GM21381 (cell line): ENCODE data around the gene INHBE.

Experiments used
- ATAC-seq: cut with Tn5 transposase; IDR thresholded peaks from one replicate; pipeline ENCODE4 v1.9.1; 2021; ENCODE audit warnings: mild to moderate bottlenecking, moderate library complexity; ENCODE audit not compliant: unreplicated experiment

INHBE gene

DNA sequence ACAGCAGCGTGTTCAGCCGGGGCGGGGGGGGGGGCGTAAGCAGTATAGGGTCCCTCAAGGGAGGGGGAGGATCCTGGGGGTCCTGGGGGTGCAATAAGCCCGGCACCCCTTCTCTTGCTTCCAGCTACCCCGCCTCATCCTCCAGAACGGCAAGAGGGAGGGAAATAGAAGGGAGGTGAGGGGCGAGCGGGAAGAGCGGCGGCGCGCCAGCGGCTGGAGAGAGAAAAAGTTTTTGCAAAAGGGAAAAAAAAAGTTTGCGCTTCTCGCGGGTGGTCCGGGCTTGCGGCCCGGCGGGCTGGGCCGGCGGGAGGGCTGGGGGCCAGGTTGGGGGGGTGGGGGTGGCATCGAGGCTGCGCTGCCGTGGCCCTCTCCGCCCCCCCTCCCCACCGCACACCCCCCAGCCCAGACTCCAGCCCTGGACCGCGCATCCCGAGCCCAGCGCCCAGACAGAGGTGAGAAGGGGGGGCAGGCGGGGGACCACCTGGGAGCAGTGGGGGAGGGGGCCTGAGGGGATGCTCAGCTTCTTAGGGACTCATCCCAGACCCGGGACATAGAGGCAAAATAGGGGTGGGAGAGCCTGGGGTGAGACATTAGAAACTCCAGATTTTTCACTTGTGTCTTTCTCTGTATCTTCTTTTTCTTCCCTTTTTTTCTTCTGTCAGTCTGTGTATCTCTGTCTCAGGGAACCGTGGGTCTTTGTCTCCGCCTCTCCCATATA lies 4.8 kb downstream of the INHBE start, which contains the start of gene GLI1:
GLI1 (plus strand) TSS at position 36 of the 718 bp plus-strand sequence. CDS start 3,907 bp downstream, outside the sequence.
- ATAC-seq: no peak

- no peak for ATAC-seq
Measured at GRCh38 chr12:57460468-57460784, 5.3 kb downstream of the INHBE start.

DNA sequence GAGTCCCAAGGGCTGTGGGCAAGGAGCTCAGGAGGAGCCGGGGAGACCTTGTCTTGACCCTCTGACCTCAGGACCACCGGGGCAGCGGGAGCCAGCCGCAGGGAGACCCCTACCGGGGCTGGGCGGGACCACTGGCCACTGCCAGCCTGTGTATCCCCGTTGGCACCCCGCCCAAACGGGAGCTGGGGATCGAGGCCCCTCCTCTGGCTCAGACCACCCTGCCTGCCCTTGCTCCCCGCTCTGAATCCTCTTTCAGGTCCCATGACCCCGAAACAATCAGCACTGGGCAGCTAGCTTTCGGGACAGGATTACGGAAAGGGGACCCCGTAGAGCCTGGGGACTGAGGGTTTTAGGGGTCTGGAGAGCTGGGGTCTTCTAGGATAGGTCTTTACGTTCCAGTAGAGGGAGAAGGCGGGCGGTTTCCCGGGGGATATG lies 5.8 kb downstream of the INHBE start:
- no peak for ATAC-seq

GRCh38 chr12:57461276-57461916 lies 6.3 kb downstream of the INHBE start:
- no peak for ATAC-seq

DNA sequence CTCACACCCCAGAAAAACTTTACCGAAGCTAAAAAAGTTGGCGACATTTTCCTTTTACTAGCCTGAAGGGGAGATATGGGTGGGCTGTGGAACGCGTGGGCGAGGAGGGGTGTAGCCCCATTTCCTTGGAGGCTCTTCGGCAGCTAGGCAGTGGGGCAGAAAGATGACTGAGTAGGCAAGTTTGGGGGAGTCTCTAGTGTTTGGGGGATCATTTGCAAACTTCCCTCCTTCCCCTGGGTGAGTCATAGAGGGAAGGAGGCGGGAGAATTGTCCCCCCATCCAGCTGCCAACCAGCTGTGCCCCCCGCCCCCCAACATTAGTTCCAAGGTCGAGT lies 6.8 kb downstream of the INHBE start:
- no peak for ATAC-seq

GRCh38 chr12:57462251-57462911 lies 7.3 kb downstream of the INHBE start:
- ATAC-seq: peak; percentile 61

DNA sequence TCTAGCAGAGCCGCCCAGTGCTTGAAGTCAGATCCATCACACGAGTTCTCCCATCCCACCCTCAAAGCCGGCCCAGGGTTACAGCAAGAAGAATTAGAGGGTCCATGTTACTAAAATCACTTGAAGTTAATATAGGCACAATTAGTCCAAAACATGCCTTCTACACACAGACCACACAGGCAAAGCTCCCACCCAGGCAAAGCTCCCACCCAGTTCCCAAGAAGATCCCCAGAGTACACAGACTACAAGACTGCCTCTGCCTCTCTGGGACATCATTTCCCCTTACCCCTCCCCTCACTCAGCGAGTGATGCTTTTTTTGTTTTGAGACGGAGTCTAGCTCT lies 7.8 kb downstream of the INHBE start:
- ATAC-seq: no peak

DNA sequence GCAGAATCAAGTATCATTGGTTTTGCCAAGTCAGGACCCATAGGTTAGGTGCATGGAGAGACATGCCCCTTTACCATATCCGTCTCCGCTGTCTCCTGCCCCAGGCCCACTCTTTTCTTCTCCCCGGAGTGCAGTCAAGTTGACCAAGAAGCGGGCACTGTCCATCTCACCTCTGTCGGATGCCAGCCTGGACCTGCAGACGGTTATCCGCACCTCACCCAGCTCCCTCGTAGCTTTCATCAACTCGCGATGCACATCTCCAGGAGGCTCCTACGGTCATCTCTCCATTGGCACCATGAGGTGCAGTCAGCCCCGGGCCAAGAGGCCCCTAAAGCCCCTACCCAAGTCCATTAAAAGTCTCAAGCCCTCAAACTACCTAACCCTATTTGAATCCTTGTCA lies 9.5 kb downstream of the INHBE start:
- no peak for ATAC-seq

DNA sequence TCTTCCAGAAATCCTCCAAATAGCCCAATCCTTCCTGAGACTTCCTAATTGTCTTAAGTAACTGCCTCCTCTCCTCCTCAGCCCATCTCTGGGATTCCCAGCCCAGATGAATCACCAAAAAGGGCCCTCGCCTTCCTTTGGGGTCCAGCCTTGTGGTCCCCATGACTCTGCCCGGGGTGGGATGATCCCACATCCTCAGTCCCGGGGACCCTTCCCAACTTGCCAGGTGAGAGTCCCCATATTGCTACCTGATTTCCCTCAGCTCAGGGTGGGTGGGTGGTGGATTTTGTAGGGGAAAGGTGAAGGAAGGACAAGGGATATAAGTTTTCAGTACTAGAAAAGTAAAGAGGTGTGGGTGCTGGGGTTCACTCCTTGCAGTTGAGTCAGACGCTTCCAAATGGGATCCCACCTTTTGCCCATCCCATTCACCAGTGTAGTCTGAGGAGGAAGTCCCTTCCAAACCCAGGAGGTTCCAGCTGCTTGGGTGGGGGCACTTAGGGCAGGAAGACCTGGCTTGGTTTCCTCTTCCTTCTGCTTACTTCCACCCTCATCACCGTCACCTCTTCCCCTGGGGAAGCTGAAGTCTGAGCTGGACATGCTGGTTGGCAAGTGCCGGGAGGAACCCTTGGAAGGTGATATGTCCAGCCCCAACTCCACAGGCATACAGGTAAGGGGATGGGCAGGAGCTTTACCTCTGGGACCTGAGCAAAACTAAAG lies 10.1 kb downstream of the INHBE start:
- ATAC-seq: no peak

GRCh38 chr12:57465747-57466505 lies 10.8 kb downstream of the INHBE start:
- no peak for ATAC-seq

DNA sequence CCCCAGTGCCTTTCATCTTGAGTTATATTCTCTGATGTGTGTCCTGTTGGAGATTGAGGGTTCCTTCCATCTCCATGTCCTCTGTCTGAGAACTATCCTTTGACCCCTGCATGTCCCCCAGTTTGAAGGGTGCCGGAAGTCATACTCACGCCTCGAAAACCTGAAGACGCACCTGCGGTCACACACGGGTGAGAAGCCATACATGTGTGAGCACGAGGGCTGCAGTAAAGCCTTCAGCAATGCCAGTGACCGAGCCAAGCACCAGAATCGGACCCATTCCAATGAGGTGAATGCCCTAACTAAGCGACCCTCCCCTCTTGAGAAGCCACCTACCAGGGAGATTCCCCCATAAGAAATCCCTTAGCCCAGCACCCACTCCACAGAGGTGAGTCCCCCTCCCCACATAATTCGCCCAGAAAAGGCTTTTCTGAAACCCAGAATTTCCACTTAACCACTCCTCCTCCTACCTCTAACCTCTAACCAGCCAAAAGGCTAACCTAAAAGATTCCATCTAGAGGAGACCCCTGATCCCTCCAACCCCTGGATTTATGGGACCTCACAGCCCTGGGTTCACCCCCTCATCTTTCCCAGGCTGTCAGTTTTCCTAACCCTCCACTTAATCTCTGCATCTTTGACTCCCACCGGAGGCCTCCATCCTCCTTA lies 12.2 kb downstream of the INHBE start:
- no peak for ATAC-seq

DNA sequence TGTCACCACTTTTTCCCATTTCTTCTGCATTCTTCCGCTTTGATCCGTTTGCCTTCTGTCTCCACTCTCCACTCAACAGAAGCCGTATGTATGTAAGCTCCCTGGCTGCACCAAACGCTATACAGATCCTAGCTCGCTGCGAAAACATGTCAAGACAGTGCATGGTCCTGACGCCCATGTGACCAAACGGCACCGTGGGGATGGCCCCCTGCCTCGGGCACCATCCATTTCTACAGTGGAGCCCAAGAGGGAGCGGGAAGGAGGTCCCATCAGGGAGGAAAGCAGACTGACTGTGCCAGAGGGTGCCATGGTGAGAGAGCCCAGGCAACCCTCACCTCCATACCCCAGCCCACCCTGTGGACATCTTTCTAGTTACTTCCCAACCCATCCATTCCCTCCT lies 12.8 kb downstream of the INHBE start:
- no peak for ATAC-seq

DNA sequence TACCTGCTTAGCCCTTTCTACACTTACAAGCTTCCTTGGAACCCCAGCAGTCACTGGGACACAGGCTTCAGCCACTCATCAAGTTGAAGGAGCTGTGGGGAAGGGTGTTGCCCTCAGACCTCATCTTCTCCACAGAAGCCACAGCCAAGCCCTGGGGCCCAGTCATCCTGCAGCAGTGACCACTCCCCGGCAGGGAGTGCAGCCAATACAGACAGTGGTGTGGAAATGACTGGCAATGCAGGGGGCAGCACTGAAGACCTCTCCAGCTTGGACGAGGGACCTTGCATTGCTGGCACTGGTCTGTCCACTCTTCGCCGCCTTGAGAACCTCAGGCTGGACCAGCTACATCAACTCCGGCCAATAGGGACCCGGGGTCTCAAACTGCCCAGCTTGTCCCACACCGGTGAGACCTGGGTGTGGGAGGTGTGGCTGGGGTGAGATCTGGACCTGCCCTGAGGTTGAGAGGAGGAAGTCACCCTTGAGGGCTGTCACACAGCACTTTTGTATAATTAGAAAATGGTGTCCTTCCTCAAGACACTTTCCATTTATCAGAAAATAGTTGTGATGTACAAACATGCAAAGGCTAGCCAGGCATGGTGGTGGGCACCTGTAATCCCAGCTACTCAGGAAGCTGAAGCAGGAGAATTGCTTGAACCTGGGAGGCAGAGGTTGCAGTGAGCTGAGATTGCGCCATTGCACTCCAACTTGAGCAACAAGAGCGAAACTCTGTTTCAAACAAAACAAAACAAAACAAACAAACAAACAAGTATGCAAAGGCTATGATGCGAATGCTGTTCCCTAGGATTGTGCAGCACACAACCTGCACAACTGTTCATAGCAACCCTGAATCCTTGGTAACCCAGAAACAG lies 14.4 kb downstream of the INHBE start:
- ATAC-seq: no peak

DNA sequence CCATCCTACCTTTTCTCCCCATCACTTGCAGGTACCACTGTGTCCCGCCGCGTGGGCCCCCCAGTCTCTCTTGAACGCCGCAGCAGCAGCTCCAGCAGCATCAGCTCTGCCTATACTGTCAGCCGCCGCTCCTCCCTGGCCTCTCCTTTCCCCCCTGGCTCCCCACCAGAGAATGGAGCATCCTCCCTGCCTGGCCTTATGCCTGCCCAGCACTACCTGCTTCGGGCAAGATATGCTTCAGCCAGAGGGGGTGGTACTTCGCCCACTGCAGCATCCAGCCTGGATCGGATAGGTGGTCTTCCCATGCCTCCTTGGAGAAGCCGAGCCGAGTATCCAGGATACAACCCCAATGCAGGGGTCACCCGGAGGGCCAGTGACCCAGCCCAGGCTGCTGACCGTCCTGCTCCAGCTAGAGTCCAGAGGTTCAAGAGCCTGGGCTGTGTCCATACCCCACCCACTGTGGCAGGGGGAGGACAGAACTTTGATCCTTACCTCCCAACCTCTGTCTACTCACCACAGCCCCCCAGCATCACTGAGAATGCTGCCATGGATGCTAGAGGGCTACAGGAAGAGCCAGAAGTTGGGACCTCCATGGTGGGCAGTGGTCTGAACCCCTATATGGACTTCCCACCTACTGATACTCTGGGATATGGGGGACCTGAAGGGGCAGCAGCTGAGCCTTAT lies 15.3 kb downstream of the INHBE start:
- no peak for ATAC-seq

DNA sequence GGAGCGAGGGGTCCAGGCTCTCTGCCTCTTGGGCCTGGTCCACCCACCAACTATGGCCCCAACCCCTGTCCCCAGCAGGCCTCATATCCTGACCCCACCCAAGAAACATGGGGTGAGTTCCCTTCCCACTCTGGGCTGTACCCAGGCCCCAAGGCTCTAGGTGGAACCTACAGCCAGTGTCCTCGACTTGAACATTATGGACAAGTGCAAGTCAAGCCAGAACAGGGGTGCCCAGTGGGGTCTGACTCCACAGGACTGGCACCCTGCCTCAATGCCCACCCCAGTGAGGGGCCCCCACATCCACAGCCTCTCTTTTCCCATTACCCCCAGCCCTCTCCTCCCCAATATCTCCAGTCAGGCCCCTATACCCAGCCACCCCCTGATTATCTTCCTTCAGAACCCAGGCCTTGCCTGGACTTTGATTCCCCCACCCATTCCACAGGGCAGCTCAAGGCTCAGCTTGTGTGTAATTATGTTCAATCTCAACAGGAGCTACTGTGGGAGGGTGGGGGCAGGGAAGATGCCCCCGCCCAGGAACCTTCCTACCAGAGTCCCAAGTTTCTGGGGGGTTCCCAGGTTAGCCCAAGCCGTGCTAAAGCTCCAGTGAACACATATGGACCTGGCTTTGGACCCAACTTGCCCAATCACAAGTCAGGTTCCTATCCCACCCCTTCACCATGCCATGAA lies 16.0 kb downstream of the INHBE start:
- ATAC-seq: no peak

DNA sequence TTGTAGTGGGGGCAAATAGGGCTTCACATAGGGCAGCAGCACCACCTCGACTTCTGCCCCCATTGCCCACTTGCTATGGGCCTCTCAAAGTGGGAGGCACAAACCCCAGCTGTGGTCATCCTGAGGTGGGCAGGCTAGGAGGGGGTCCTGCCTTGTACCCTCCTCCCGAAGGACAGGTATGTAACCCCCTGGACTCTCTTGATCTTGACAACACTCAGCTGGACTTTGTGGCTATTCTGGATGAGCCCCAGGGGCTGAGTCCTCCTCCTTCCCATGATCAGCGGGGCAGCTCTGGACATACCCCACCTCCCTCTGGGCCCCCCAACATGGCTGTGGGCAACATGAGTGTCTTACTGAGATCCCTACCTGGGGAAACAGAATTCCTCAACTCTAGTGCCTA lies 16.6 kb downstream of the INHBE start:
- no peak for ATAC-seq

GRCh38 chr12:57472391-57472790 lies 17.3 kb downstream of the INHBE start:
- no peak for ATAC-seq

GRCh38 chr12:57473392-57473791 lies 18.3 kb downstream of the INHBE start:
- no peak for ATAC-seq
